K562 (cell line): ENCODE data around the gene PPOX. TPM values are rescaled to one million over a fixed set of nuclear protein-coding genes. Genes with fewer than 3 reads are reported as not detected.

Source experiments
- ATAC-seq: fragments of 200-7000 bp; cut with Tn5 transposase; 3 replicates; pipeline ENCODE4 v1.9.1; 2020; ENCODE audit warnings: moderate library complexity
- BruUV-seq: library from RNA; stranded (reverse); fragments of 400-500 nt; replicated peaks from 2 replicates; lab custom pipeline; 2021; lab: Mats Ljungman, UMichigan
- CTCF ChIA-PET: fragments of 300-600 bp; formaldehyde crosslinking; extraction: SDS; loops from one replicate; lab custom pipeline; 2021; ENCODE audit warnings: low intra/inter-chr PET ratio; lab: Yijun Ruan, JAX
- POLR2A ChIA-PET: fragments of 300-600, 350-650 bp; sonication (Branson Sonifier 250); formaldehyde crosslinking; extraction: SDS; loops from one replicate; lab custom pipeline; 2021; ENCODE audit warnings: antibody characterized with exemption, inconsistent platforms; lab: Yijun Ruan, JAX
- DNase-seq, 4 experiments: peaks; one replicate each; pipeline versions ENCODE4 v3.0.0 to v3.0.0-alpha.2; 2011 to 2018; ENCODE audit warnings: low spot score in 3 of 4, mixed read lengths in 3 of 4; ENCODE audit errors: extremely low read depth in 1 of 4
- FAIRE-seq: peaks from 2 replicates; lab custom pipeline; 2011; peaks lifted over from hg19 to GRCh38; lab: Jason Lieb, UNC
- H2AFZ ChIP-seq: 2 replicates; pipeline ENCODE4 v1.6.0; 2011; ENCODE audit warnings: low read depth, low read length, control low read depth, inconsistent platforms
- H3K27ac ChIP-seq: fragments of 200-600 bp; 3 replicates; pipeline ENCODE4 v1.8.0; 2011; ENCODE audit warnings: low read depth, mild to moderate bottlenecking, control low read depth, inconsistent platforms, low read length, moderate library complexity, mixed read lengths; ENCODE audit errors: extremely low read depth
- H3K27me3 ChIP-seq, 2 experiments: fragments of 300-600 bp in 1 of 2; 2 replicates in 1 of 2; 3 replicates in 1 of 2; pipeline versions ENCODE4 v1.6.0 to v1.8.0; 2011; ENCODE audit warnings: inconsistent platforms in 2 of 2, low read length in 2 of 2, mild to moderate bottlenecking in 1 of 2, mixed read lengths in 1 of 2, moderate library complexity in 1 of 2; ENCODE audit not compliant: control insufficient read depth in 2 of 2, insufficient read depth in 2 of 2
- H3K36me3 ChIP-seq: fragments of 300-600 bp; 3 replicates; pipeline ENCODE4 v1.8.0; 2011; ENCODE audit warnings: mild to moderate bottlenecking, low read length, inconsistent platforms; ENCODE audit not compliant: control insufficient read depth, insufficient read depth
- H3K4me1 ChIP-seq, 2 experiments: fragments of 200-600 bp in 1 of 2; replicated peaks in 1 of 2; 2 replicates in 1 of 2; 3 replicates in 1 of 2; pipeline versions ENCODE4 v1.5.1 to v1.8.0; 2011; ENCODE audit warnings: inconsistent platforms in 2 of 2, low read length in 2 of 2, mild to moderate bottlenecking in 1 of 2, mixed read lengths in 1 of 2, moderate library complexity in 1 of 2; ENCODE audit not compliant: control insufficient read depth in 2 of 2, insufficient read depth in 2 of 2
- H3K4me2 ChIP-seq: 2 replicates; pipeline ENCODE4 v1.6.1; 2011; ENCODE audit warnings: low read length, control low read depth, inconsistent platforms, mixed read lengths; ENCODE audit not compliant: insufficient read depth
- H3K4me3 ChIP-seq: fragments of 200-600 bp; sonication (generic), shearing (Covaris generic); 2 replicates; pipeline ENCODE4 v1.5.1; 2016; ENCODE audit warnings: control low read depth, inconsistent platforms
- H3K79me2 ChIP-seq: fragments of 200-600 bp; 3 replicates; pipeline ENCODE4 v1.8.0; 2011; ENCODE audit warnings: low read length, inconsistent platforms; ENCODE audit not compliant: control insufficient read depth, insufficient read depth
- H3K9ac ChIP-seq, 2 experiments: 2 replicates each; pipeline versions ENCODE4 v1.6.0 to v1.6.1; 2011; ENCODE audit warnings: low read depth in 2 of 2, low read length in 2 of 2, control low read depth in 1 of 2, inconsistent platforms in 1 of 2, mild to moderate bottlenecking in 1 of 2, mixed read lengths in 1 of 2; ENCODE audit not compliant: insufficient read depth in 1 of 2
- H3K9me1 ChIP-seq: one replicate; pipeline ENCODE4 v1.6.0; 2011; ENCODE audit warnings: inconsistent platforms, mild to moderate bottlenecking, low read length, moderate library complexity; ENCODE audit not compliant: control insufficient read depth, insufficient read depth
- H3K9me3 ChIP-seq: replicated peaks from 2 replicates; pipeline ENCODE4 v1.5.1; 2011; ENCODE audit warnings: low read depth, low read length, inconsistent platforms; ENCODE audit not compliant: control insufficient read depth, insufficient read depth
- H4K20me1 ChIP-seq: replicated peaks from 2 replicates; pipeline ENCODE4 v1.6.1; 2011; ENCODE audit warnings: low read length, inconsistent platforms, mixed read lengths; ENCODE audit not compliant: control insufficient read depth, insufficient read depth
- ATF6 ChIP-seq: sonication (generic); formaldehyde crosslinking; IDR thresholded peaks from 2 replicates; pipeline ENCODE4 v1.4.0; 2020; ENCODE audit warnings: mild to moderate bottlenecking, missing genetic modification reagents
- C11orf30 ChIP-seq: fragments of 450-650 bp; IDR thresholded peaks from 2 replicates; pipeline ENCODE4 v1.6.1; 2016; ENCODE audit warnings: low read depth, mild to moderate bottlenecking
- EGR1 ChIP-seq: fragments of 450-650 bp; conservative IDR thresholded peaks from 2 replicates; pipeline ENCODE4 v1.6.1; 2017; ENCODE audit warnings: mild to moderate bottlenecking
- SLC30A9 ChIP-seq: fragments of 250-450 bp; sonication (Bioruptor Pico); IDR thresholded peaks from 2 replicates; pipeline ENCODE4 v1.8.0; 2022; ENCODE audit warnings: mild to moderate bottlenecking, moderate library complexity
- SRF ChIP-seq, 2 experiments: fragments of 250-450, 450-650 bp in 1 of 2; sonication (Bioruptor Pico) in 1 of 2; sonication (generic) in 1 of 2; formaldehyde crosslinking; IDR thresholded peaks; 2 replicates each; pipeline versions ENCODE4 v1.5.0 to v1.5.1; 2020 to 2022; ENCODE audit warnings: mild to moderate bottlenecking in 1 of 2, missing genetic modification reagents in 1 of 2
- TAF1 ChIP-seq: IDR thresholded peaks from 2 replicates; pipeline ENCODE4 v1.6.1; 2011; ENCODE audit warnings: mild to moderate bottlenecking, low read length, moderate library complexity; ENCODE audit not compliant: insufficient read depth, control insufficient read depth, severe bottlenecking; ENCODE audit errors: extremely low read depth
- TEAD4 ChIP-seq, 2 experiments: sonication (generic) in 1 of 2; formaldehyde crosslinking in 1 of 2; IDR thresholded peaks; 2 replicates each; pipeline versions ENCODE4 v1.6.1 to v1.8.0; 2012 to 2022; ENCODE audit warnings: borderline replicate concordance in 1 of 2, inconsistent platforms in 1 of 2, low read length in 1 of 2, mild to moderate bottlenecking in 1 of 2, missing genetic modification reagents in 1 of 2
- ZNF764 ChIP-seq: fragments of 250-450 bp; sonication (Bioruptor Pico); IDR thresholded peaks from 2 replicates; pipeline ENCODE4 v1.4.0; 2020; ENCODE audit warnings: low read depth, mild to moderate bottlenecking, moderate library complexity
- ZNF79 ChIP-seq: fragments of 250-450 bp; sonication (Bioruptor Pico); IDR thresholded peaks from 2 replicates; pipeline ENCODE4 v1.4.0; 2020; ENCODE audit warnings: low read depth, mild to moderate bottlenecking, moderate library complexity
- ZZZ3 ChIP-seq: fragments of 450-650 bp; IDR thresholded peaks from 2 replicates; pipeline ENCODE4 v1.6.1; 2016; ENCODE audit warnings: antibody characterized with exemption, mild to moderate bottlenecking, moderate library complexity
- WGBS: fragments of 100-300 bp; shearing (Covaris generic); methylation state at CpG from one replicate; pipeline ENCODE4 v1.1.6; 2016; ENCODE audit warnings: low coverage, mixed read lengths; ENCODE audit not compliant: insufficient coverage; ENCODE audit errors: missing lambda C conversion rate; 5-methylcytosine and 5-hydroxymethylcytosine counted together
- in situ Hi-C: fragments of 300-500 bp; cut with MboI; formaldehyde crosslinking; loops from 4 replicates; pipeline ENCODE4 v1.15.0; 2018; ENCODE audit warnings: inconsistent platforms, mixed read lengths
- intact Hi-C: fragments of 100-400 bp; cut with micrococcal nuclease; formaldehyde crosslinking; loops from 2 replicates; pipeline ENCODE4 v1.14.2; 2022
- polyA plus RNA-seq, 8 experiments: library from polyadenylated mRNA; depleted of rRNA in 4 of 8; stranded (reverse) in 5 of 8; unstranded in 3 of 8; fragments of >200 nt; fragmentation: Nextera tagmentation in 2 of 8; fragmentation: Illumina TruSeq in 1 of 8; extraction: Ambion mirVana in 2 of 8; extraction: Trizol in 1 of 8; gene quantifications; 2 replicates each; pipeline versions ENCODE4 v1.2.1 to v1.2.3, GENCODE V29; 2011 to 2014; ENCODE audit warnings: inconsistent platforms in 1 of 8, missing spikeins in 1 of 8
- total RNA-seq, 7 experiments: library from RNA; depleted of rRNA in 6 of 7; stranded (reverse); fragments of >200 nt in 6 of 7; fragmentation: Illumina TruSeq in 2 of 7; extraction: Trizol in 2 of 7; gene quantifications; 2 replicates each; pipeline versions ENCODE4 v1.2.1 to v1.2.3, GENCODE V29; 2011 to 2021; ENCODE audit warnings: low replicate concordance in 1 of 7

PPOX gene
- total and polyA plus RNA-seq, 9 of the 15 experiments (the other 6 are each of a cell fraction or from before 2014, with no cell fraction given) = 17.0 to 57.1 (median 38.9) TPM

GRCh38 chr1:161121042-161121650, 45.1 kb upstream of the PPOX start:
- ChIA-PET CTCF (no interaction called here), POLR2A (interaction anchor here (0.5 to 2.5 kb wide), 6 partner anchors 9 to 132 kb away, joined by 3 to 20 read pairs (median 4); partner anchors contain the start of gene DEDD)
- in situ Hi-C loops = no loop called here
- H3K27ac ChIP-seq = peak overlapping the region; percentile 2; the same call in 1 of the 3 replicates
- DNase-seq (no peak), ATAC-seq (no peak), FAIRE-seq (no peak)
- H4K20me1 ChIP-seq = peaks cover 3% of the 10 kb centered on the region; the same call in 1 of the 2 replicates
- no peak overlapping the region for H3K4me2 ChIP-seq
- H3K9ac ChIP-seq = no peak overlapping the region; a peak in 1 of 4 replicates
- H3K9me1 ChIP-seq = no peaks in the 10 kb centered on the region
- no peaks in the 10 kb centered on the region for H3K9me3 ChIP-seq
- H3K27me3 ChIP-seq = no peaks in the 10 kb centered on the region; a peak in 1 of 5 replicates
- WGBS = 93% methylated on average over 3 of the region's 3 CpGs
- peaks cover 67% of the 10 kb centered on the region for H3K36me3 ChIP-seq
- peaks cover 46% of the 10 kb centered on the region for H3K79me2 ChIP-seq
- TF ChIP-seq EGR1 = peak; percentile 43
- TF ChIP-seq TAF1 = no peak
- TF ChIP-seq C11orf30 = no peak
- no peak for TF ChIP-seq SLC30A9 (CRISPR knock-in tag)
- H3K4me1 ChIP-seq = peaks cover 24 to 28% of the 10 kb centered on the region in 2 experiments
- intact Hi-C loops = no loop called here
- no peak overlapping the region for H2AFZ ChIP-seq
- no peak overlapping the region for H3K4me3 ChIP-seq
- BruUV-seq = no TSS peak

GRCh38 chr1:161121834-161122233, 44.4 kb upstream of the PPOX start:
- WGBS = 94% methylated on average over 4 of the region's 4 CpGs
- Histone ChIP-seq H3K4me3 (no peak overlapping the region), H3K36me3 (peaks cover 67% of the 10 kb centered on the region; the same call in 2 of the 3 replicates), H3K4me2 (no peak overlapping the region), H3K9me1 (no peaks in the 10 kb centered on the region), H4K20me1 (peaks cover 3% of the 10 kb centered on the region; the same call in 1 of the 2 replicates), H3K27me3 (no peaks in the 10 kb centered on the region; a peak in 1 of 5 replicates), H3K9ac (no peak overlapping the region), H3K27ac (no peak overlapping the region), H3K79me2 (peaks cover 43% of the 10 kb centered on the region), H2AFZ (no peak overlapping the region), H3K4me1 (peaks cover 18 to 25% of the 10 kb centered on the region in 2 experiments), H3K9me3 (no peaks in the 10 kb centered on the region)
- FAIRE-seq = no peak
- no TSS peak for BruUV-seq
- intact Hi-C loops = no loop called here
- no peak for TF ChIP-seq ZNF764 (CRISPR knock-in tag)
- TF ChIP-seq ATF6 (CRISPR knock-in tag) = no peak
- no peak for TF ChIP-seq ZZZ3
- no peak for TF ChIP-seq TEAD4 (IDR thresholded peaks at IDR 0.05; ENCODE audit: low read length)
- no peak for TF ChIP-seq TEAD4 (CRISPR knock-in tag; IDR thresholded peaks at IDR 0.05; ENCODE audit: borderline replicate concordance)
- TF ChIP-seq ZNF79 (CRISPR knock-in tag) = no peak
- no peak for TF ChIP-seq SRF (CRISPR knock-in tag; IDR thresholded peaks at IDR 0.05)
- CTCF ChIA-PET = no interaction called here
- no peak for ATAC-seq
- DNase-seq = no peak
- POLR2A ChIA-PET = interaction anchor here (0.6 to 2.5 kb wide), 6 partner anchors 10 to 132 kb away, joined by 3 to 20 read pairs (median 4); partner anchors contain the start of genes DEDD, UFC1 and USF1
- in situ Hi-C loops = no loop called here
